NCI-H128 (cell line): ENCODE results near the gene PPP1R12C.

ENCODE experiments used
- DNase-seq: peaks from one replicate; lab custom pipeline; 2025; ENCODE audit not compliant: unreplicated experiment; lab: John Stamatoyannopoulos, UW

The PPP1R12C gene

DNA sequence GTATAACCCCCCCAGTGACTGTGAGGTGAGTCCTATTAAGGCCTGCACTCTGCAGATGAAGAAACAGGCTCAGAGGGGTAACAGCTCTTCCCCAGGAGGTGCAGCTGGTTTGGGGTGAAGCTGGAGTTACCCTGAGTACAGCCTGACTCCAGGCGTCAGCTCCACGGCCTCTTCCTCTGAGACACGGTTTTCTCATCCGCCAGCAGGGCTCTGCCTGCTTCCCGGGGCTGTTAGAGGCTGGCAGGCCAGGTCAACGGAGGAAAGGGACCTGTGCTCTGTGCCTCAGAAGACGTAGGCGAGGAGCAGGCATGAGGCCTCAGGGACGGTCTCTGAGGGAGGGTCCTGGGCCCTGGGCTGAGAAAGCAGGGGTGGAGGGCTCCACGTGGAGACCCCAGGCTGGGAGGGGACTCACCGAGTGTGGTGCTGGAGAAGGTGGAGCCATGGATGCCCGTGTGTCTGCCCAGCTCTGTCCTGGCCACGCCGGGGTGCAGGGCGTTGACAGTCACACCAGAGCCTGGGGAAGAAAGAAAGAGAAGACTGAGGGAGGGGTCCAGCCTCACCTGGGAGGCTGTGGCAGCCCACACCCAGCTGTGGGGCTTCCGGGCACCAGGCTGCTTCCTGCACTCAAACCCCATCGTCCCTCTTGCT, 70.3 kb downstream of the PPP1R12C start:
- no peak for DNase-seq

DNA sequence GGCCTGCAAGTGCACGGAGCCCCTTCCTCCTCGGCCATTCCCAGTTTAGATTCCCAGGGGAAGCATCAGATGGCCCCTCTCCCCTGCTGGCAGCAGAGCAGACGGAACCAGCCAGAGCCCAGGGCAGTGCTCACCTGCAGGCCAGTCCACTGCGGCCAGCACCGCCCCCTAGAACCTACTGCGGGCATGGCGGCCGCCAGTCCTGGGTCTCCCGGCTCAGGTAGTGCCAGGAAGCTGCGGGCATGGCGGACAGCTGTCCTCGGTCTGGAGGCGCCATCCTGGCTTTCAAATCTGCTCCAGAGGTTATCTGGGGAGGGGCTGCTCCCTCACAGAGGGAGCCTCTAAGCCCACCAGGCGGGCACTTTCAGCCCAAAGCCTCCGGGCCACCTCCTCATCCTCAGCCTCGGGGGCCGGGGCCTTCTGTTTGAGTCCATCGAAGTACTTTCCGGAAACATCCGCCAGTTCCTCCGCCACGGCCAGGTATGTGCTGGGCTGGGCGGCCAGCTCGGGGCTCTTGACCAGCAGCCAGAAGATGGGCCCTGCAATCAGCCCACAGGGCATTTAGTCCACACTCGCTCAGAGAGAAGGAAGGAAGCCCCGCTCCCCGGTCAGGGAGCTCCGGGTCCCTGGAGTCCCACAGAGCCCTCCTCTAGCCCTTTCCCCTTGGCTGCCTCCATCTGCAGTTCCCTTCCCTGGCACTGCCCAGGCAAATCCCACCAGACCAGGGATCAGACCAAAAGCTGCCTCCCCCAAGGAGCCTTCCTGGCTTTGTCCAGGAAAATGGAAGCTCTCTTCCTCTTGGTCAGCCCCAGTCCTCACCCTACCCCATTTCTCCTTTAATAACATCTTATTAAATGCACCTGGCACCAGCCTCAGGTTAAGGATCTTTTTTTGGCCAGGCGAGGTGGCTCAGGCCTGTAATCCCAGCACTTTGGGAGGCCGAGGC, 72.4 kb downstream of the PPP1R12C start:
- DNase-seq = no peak

- DNase-seq = no peak
Measured at GRCh38 chr19:55044286-55044685, 73.2 kb downstream of the PPP1R12C start.

- no peak for DNase-seq
Measured at GRCh38 chr19:55042688-55043087, 74.7 kb downstream of the PPP1R12C start.

- DNase-seq = no peak
Measured at GRCh38 chr19:55042344-55042678, 75.1 kb downstream of the PPP1R12C start.

DNA sequence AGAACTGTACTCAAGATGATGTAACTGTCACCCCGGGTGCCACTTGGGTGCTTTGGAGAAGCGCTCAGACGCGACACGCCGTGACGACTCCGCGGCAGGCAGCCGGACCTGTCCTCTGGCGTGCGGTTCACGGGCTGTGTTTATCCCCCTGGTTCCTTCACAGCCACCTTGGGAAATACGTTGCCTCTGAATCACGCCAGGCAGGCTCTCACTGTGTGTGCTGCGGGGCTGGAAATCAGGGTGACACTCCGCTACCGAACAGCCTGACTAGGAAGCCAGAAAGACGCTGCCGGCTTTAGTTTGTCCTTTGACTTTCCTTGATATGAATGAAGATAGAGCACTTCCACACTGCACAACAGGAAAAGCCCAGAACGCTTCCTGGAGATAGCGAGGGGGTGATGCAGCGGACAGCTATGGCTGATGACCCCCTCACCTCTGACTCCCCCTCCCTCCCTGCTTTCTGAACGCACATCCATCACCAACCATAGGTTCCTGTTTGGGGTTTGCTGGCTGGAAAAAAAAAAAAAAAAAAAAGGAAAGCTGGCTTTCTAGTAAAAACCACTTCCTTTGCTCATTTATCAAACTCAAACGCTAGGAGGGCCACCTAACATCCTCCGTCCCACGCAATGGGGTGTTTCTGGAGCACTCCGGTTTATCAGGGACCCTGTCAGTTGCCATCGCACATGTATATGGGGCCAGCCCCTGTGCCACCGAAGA, 75.7 kb downstream of the PPP1R12C start:
- no peak for DNase-seq

- no peak for DNase-seq
Measured at GRCh38 chr19:55041244-55041626, 76.2 kb downstream of the PPP1R12C start.
